Ascending aorta (tissue), 2 donors: ENCODE data around the gene CALR. TPM values are rescaled to one million over a fixed set of nuclear protein-coding genes. Genes with fewer than 3 reads are reported as not detected.

Experiments
- DNase-seq, 2 donors: peaks; one replicate each; pipeline ENCODE4 v3.0.0-alpha.2; 2019; ENCODE audit warnings: low spot score in 2 of 2
- H3K27ac ChIP-seq, 2 donors: fragments of 200-600 bp; sonication (generic); one replicate each; pipeline ENCODE4 v1.5.1; 2016 to 2017; ENCODE audit warnings: mild to moderate bottlenecking in 1 of 2
- H3K27me3 ChIP-seq: fragments of 200-600 bp; sonication (generic); one replicate; pipeline ENCODE4 v1.5.1; 2017
- H3K36me3 ChIP-seq, 2 donors: fragments of 200-600 bp; sonication (generic); one replicate each; pipeline ENCODE4 v1.5.1; 2016
- H3K4me1 ChIP-seq, 2 donors: fragments of 200-600 bp; sonication (generic); one replicate each; pipeline ENCODE4 v1.5.1; 2016 to 2017; ENCODE audit warnings: mild to moderate bottlenecking in 1 of 2
- H3K4me3 ChIP-seq, 2 donors: fragments of 200-600 bp; sonication (generic); one replicate each; pipeline ENCODE4 v1.5.1; 2016 to 2017; ENCODE audit warnings: mild to moderate bottlenecking in 1 of 2
- H3K9me3 ChIP-seq, 2 donors: fragments of 200-600 bp; sonication (generic); one replicate each; pipeline ENCODE4 v1.5.1; 2016
- intact Hi-C: fragments of 100-400 bp; cut with DNase I; formaldehyde crosslinking; loops from one replicate; pipeline ENCODE4 v1.15.1; 2023
- total RNA-seq: library from RNA; depleted of rRNA; stranded (reverse); fragments of >200 nt; gene quantifications from one replicate; pipeline ENCODE4 v1.1.0, GENCODE V29; 2016
- TF ChIP-seq, protein P1 (sequence below), 3 experiments: fragments of 200-600 bp in 2 of 3; fragments of 450-650 bp in 1 of 3; sonication (generic) in 2 of 3; IDR thresholded peaks; one replicate each; pipeline ENCODE4 v1.5.1; 2016 to 2019; ENCODE audit warnings: antibody characterized with exemption in 3 of 3, mild to moderate bottlenecking in 1 of 3, moderate library complexity in 1 of 3

The CALR gene
- total RNA-seq, 1 donor from 2014 or later = 297 TPM

GRCh38 chr19:12987781-12988180 lies 49.4 kb downstream of the CALR start:
- TF ChIP-seq, protein P1, sequence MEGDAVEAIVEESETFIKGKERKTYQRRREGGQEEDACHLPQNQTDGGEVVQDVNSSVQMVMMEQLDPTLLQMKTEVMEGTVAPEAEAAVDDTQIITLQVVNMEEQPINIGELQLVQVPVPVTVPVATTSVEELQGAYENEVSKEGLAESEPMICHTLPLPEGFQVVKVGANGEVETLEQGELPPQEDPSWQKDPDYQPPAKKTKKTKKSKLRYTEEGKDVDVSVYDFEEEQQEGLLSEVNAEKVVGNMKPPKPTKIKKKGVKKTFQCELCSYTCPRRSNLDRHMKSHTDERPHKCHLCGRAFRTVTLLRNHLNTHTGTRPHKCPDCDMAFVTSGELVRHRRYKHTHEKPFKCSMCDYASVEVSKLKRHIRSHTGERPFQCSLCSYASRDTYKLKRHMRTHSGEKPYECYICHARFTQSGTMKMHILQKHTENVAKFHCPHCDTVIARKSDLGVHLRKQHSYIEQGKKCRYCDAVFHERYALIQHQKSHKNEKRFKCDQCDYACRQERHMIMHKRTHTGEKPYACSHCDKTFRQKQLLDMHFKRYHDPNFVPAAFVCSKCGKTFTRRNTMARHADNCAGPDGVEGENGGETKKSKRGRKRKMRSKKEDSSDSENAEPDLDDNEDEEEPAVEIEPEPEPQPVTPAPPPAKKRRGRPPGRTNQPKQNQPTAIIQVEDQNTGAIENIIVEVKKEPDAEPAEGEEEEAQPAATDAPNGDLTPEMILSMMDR (IDR thresholded peaks at IDR 0.05) = no peak
- intact Hi-C loops = no loop called here

DNA sequence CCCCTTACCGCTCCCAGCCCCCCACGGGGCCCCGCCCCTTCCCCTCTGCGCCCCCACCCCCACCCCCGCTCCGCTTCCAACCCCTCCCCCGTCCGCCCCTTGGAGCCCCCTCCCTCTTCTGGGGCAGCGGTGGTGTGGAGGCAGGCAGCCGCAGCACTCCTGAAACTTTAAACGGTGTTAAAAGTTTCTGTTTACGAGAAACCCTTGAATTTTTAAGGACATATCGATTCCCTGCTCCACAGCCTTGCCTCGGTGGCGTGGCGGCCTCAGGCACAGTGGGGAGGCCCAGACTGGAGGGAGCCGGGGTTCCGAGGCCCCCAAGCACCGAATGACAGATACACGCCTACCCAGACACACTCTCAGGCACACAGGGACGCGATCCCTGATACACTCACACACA lies 52.0 kb downstream of the CALR start:
- no peak for DNase-seq
- Histone ChIP-seq H3K27ac (no peak overlapping the region), H3K4me3 (no peak overlapping the region), H3K4me1 (peaks cover 0 to 6% of the 10 kb centered on the region in 2 donors), H3K36me3 (no peaks in the 10 kb centered on the region), H3K27me3 (no peaks in the 10 kb centered on the region), H3K9me3 (no peaks in the 10 kb centered on the region)
- intact Hi-C loops = no loop called here
- TF ChIP-seq, protein P1 (IDR thresholded peaks at IDR 0.05) = no peak

More at GRCh38 chr19:12987781-12988180, 49.4 kb downstream of the CALR start:
- no peak overlapping the region for H3K4me3 ChIP-seq
- H3K36me3 ChIP-seq = no peaks in the 10 kb centered on the region
- no peak overlapping the region for H3K27ac ChIP-seq
- H3K9me3 ChIP-seq = no peaks in the 10 kb centered on the region
- H3K4me1 ChIP-seq = peaks cover 0 to 4% of the 10 kb centered on the region in 2 donors
- H3K27me3 ChIP-seq = no peaks in the 10 kb centered on the region
- DNase-seq = no peak

DNA sequence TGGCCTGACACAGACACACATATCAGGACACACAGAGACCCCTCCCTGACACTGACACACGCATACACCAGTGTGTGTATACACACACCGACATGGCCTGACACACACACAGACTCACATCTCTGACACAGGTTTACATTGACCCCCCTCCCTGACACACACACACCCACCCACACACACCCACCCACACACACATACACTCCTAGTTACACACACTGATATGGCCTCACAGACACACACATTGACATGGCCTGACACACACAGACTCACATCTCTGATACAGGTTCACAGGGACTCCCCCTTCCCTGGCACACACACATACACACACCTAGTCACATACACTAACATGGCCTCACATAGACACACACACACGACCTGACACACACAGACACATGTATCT lies 52.4 kb downstream of the CALR start:
- DNase-seq = no peak
- peaks cover 0 to 6% of the 10 kb centered on the region in 2 donors for H3K4me1 ChIP-seq
- no peak overlapping the region for H3K4me3 ChIP-seq
- no peaks in the 10 kb centered on the region for H3K27me3 ChIP-seq
- no peaks in the 10 kb centered on the region for H3K9me3 ChIP-seq
- intact Hi-C loops = no loop called here
- no peak overlapping the region for H3K27ac ChIP-seq
- H3K36me3 ChIP-seq = no peaks in the 10 kb centered on the region
- TF ChIP-seq, protein P1 (IDR thresholded peaks at IDR 0.05) = no peak

- Histone ChIP-seq H3K4me1 (peaks cover 0 to 6% of the 10 kb centered on the region in 2 donors), H3K4me3 (no peak overlapping the region), H3K36me3 (no peaks in the 10 kb centered on the region), H3K9me3 (no peaks in the 10 kb centered on the region), H3K27me3 (no peaks in the 10 kb centered on the region), H3K27ac (no peak overlapping the region)
- no peak for DNase-seq
- intact Hi-C loops = no loop called here
- TF ChIP-seq, protein P1 (IDR thresholded peaks at IDR 0.05) = no peak
Observed at GRCh38 chr19:12991296-12991695, 52.9 kb downstream of the CALR start.

GRCh38 chr19:12992729-12993128 lies 54.3 kb downstream of the CALR start:
- Histone ChIP-seq H3K27ac (no peak overlapping the region), H3K9me3 (no peaks in the 10 kb centered on the region), H3K27me3 (no peaks in the 10 kb centered on the region), H3K36me3 (no peaks in the 10 kb centered on the region), H3K4me1 (peaks cover 2 to 13% of the 10 kb centered on the region in 2 donors), H3K4me3 (no peak overlapping the region)
- DNase-seq = no peak
- intact Hi-C loops = no loop called here
- TF ChIP-seq, protein P1 (IDR thresholded peaks at IDR 0.05) = no peak

GRCh38 chr19:12993562-12993961 lies 55.2 kb downstream of the CALR start:
- DNase-seq = no peak
- Histone ChIP-seq H3K4me3 (no peak overlapping the region), H3K27ac (peak overlapping the region in 1 of 2 donors; percentile 18), H3K27me3 (no peaks in the 10 kb centered on the region), H3K36me3 (no peaks in the 10 kb centered on the region), H3K4me1 (peaks cover 3 to 19% of the 10 kb centered on the region in 2 donors), H3K9me3 (no peaks in the 10 kb centered on the region)
- TF ChIP-seq, protein P1 (IDR thresholded peaks at IDR 0.05) = no peak
- intact Hi-C loops = no loop called here
